ENCODE data around the gene TMEM203.

TMEM203 gene

GRCh38 chr9:137218754-137219271 lies 13.4 kb upstream of the TMEM203 start:
- no peak for DNase-seq (ENCODE audit: low read depth)

DNA sequence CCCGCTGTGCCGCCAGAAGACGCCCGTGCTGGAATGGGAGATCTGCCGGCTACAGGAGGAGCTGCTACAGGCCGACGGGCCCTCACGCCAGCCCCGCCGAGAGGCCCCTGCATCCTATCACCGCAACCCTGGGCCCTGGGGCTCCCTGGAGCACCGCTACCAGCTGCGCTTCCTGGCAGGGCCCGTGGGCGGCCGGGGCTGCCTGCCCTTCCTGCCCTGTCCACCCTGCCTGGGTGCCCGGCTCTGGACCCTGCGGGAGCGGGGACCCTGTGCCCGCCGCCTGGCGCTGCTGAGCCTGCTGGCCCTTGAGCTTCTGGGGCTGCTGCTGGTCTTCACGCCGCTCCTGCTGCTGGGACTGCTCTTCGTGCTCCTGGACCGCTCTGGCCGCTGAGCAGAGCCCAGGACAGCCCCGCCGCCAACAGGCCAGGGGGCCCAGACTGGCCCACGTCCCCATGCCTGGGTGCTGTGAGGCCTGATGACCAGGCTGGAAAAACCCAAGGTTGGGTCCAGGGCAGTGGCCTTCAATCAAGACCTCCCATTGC lies 12.8 kb upstream of the TMEM203 start:
- no peak for DNase-seq (ENCODE audit: low read depth)

DNA sequence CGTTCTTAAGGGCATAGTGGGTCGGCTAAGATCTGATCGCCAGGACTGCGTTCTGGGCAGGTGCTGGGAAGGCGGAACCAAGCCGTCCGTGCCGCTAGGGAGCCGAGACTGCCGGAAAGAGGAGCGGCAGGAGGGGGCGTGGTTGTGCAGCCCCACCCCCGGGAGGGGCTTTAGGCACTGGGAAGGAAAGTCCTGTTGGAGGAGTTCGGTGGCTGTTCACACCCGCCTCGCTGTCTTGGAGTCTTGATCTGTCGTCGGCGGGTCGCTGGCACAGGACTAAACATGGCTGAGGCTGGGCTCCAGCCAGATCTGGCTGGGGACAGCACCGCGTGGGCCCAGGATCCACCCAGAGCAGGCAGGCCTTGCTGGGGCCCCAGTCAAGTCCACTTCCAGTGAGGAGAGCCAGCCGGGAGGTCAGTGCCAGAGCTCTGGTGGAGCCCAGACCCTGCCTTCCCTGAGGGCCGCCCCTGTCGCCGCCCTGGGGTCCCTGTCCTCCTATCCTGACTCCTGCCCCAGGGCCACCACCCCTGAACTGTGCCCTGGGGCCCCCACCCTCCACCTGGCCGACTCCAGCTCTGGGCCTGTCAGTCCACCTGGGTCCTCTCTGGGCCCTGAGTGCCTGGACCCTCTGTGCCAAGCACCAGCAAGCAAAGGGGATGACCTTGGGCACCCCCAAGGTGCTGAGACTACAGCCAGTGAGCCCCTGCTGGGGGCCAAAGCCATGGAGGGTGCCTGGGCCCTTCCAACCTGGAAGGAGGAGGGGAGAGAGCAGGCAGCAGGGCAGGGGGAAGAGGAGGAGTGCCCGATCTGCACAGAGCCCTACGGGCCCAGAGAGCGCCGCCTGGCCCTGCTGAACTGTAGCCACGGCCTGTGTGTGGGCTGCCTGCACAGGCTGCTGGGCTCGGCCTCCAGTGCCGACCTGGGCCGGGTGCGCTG lies 12.1 kb upstream of the TMEM203 start:
- DNase-seq (ENCODE audit: low read depth) = no peak

DNA sequence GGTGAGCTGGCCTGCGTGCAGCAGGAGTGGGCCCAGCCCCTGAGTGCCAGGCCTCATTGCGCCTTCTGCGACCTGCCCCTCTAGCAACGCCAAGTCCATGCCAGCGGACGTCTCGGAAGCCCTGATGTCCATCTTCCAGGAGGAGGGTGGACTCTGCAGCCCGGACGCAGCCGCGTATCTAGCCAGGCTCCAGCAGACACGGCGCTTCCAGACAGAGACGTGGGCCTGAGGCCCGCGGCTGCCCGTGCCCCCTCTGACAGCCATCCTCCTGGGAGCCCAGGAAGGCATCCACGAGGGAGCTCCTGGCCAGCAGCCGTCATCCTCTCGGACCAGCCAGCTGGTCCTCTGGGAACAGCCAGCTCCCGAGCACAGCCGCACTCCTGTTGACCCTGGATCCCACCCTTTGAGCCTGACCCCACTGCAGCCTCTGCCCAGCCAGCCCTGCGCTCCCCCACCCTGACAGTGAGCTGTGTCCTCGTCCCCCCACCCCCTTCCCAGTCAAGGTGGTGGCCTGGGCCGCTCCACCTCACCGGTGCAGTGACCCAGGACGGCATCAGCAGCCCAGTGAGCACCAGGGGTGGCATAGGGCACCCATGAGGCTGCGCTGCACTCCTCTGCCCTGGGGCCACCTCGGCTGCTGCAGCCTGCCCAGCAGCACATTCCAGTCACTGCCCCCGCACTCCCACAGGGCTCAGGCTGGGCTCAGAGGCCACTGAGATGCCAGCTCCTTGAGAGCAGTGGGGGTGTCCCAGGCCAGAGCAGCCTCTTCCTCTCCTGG lies 10.9 kb upstream of the TMEM203 start:
- no peak for DNase-seq (ENCODE audit: low read depth)

- DNase-seq (ENCODE audit: low read depth) = no peak
These were observed 9.9 kb upstream of the TMEM203 start for GRCh38 chr9:137215196-137215986.

GRCh38 chr9:137214620-137215019 lies 9.2 kb upstream of the TMEM203 start:
- DNase-seq (ENCODE audit: low read depth) = no peak

- no peak for DNase-seq (ENCODE audit: low read depth)
These were observed 8.0 kb upstream of the TMEM203 start for GRCh38 chr9:137213160-137214060.

DNA sequence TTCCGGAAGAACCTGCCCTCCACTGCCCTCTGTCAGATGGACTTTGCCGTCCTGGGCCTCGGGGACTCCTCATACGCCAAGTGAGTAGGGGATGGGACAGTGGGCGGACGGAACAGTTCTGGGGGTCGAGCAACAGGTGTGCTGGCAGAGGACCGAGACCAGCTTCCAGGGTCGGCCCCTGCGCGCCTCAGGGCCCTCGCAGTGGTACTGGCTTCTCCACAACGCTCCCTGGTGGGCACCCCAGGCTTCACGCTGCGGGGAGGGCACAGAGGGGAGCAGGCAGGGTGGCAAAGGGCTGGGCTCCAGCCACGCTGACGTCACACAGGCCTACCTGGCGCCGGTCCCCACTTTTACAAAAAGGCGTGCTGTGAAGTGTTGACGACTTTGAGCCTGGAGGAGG lies 7.1 kb upstream of the TMEM203 start:
- no peak for DNase-seq (ENCODE audit: low read depth)

GRCh38 chr9:137211532-137211931 lies 6.1 kb upstream of the TMEM203 start:
- no peak for DNase-seq (ENCODE audit: low read depth)

DNA sequence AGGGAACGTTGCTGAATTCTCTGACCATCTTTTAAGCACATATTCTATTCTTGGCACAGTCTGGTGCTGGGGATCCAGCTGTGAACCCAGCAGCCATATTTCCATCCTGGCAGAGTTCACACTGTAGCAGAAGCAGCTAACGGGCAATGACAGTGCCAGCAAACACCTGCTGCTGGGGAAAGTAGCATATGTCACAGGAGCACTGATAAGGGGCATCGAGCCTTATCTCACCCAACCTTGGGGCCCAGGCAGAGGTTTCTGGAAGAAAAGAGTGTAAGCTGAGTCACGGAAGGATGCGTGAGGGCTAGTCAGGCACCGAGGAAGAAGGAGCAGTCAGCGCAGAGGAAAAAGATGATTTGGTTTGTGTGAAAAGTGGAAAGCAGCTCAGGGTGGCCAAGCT lies 1.2 kb upstream of the TMEM203 start:
- DNase-seq (ENCODE audit: low read depth) = no peak

DNA sequence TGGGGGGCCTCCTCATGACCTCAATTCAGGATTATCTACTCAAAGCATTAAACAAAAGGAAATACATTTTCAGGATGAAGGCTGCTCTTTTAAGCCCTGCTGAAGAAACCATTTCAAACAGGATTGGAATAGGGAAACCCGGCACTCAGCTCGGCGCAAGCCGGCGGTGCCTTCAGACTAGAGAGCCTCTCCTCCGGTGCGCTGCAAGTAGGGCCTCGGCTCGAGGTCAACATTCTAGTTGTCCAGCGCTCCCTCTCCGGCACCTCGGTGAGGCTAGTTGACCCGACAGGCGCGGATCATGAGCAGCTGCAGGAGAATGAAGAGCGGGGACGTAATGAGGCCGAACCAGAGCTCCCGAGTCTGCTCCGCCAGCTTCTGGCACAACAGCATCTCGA lies 720 bp downstream of the TMEM203 start:
- no peak for DNase-seq (ENCODE audit: low read depth)

- DNase-seq (ENCODE audit: low read depth) = no peak
These were observed 2.5 kb downstream of the TMEM203 start for GRCh38 chr9:137202966-137203365.

- no peak for DNase-seq (ENCODE audit: low read depth)
These were observed 4.1 kb downstream of the TMEM203 start for GRCh38 chr9:137201205-137201868.

DNA sequence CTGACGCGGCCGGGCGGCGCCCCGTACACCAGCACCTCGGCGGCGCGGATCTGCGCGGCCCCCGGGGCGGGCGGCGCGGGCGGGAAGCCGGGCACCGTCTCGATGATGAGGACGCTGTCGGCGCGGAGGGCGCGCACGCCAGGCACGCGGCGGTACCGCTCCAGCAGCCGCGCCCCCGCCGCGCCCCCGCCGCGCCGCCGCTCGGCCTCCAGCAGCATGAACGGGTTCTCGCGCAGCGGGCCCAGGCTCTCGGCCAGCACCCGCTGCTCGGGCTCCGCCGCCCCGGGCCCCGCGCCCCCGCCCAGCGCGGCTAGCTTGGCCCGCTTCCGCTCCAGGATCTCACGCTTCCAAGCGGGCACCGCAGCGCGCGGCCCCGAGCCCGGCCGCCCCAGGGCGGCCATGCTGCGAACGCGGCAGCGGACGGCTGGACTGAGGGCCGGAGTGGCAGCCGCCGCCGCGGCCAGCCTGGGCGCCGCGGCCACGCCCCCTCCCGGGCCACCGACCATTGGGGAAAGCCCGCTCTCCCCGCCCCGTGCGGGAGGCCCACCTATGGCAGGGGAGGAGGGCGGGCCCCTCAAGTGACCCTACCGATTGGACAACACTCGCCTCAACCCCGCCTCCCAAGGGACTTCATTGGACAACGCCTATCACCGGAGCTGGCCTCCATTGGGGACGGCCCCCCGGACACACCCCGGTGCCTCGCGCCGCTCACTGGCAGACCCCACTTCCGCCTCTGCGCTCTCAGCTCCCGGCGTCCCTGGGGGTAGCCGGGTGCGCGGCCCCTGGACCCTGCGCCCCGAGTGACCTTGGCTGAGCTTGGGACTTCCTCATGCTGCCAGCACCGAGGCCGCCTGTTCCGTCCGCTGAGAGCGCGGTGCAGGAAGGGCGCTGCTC lies 4.9 kb downstream of the TMEM203 start, which contains the start of gene TPRN:
Gene TPRN (minus strand): TSS at position 431 of the 894 bp plus-strand sequence. CDS start 30 bp downstream, at position 401.
- peak; percentile 98 for DNase-seq (ENCODE audit: low read depth)

DNA sequence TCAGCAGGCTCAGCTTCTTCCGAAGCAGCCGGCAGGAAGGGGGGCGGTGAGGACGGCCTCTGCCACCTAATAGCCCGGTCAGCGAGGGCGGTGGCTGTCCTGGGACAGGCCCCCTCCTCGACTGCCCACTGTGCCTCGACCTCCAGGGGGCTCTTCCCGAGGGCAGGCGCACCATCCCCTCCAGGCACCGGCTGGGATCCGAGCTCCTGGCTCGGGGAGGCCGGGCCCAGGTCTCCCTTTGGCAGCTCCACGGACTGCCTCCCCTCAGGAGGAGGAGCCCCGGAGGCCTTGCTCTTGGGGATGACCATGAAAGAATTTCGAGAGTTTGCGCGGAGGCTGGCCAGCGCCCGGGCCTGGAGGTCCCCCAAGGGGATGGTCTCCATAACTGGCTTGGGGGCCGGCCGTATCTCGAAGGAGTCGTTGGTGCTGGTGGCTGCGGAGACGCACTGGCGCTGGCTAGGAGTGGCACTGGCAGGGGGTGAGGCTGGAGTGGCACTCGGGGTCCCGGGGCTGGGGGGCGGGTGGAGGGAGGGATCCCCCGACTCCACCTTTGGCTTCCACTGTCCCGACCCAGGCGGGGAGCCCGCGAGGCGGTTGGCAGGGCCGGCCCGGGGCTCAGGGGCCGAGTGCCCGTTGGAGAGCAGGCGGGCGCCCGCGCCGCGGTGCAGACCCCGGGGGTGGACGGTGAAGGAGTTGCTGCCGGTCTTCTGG lies 5.9 kb downstream of the TMEM203 start:
- DNase-seq (ENCODE audit: low read depth) = no peak

- no peak for DNase-seq (ENCODE audit: low read depth)
These were observed 6.6 kb downstream of the TMEM203 start for GRCh38 chr9:137198902-137199283.

DNA sequence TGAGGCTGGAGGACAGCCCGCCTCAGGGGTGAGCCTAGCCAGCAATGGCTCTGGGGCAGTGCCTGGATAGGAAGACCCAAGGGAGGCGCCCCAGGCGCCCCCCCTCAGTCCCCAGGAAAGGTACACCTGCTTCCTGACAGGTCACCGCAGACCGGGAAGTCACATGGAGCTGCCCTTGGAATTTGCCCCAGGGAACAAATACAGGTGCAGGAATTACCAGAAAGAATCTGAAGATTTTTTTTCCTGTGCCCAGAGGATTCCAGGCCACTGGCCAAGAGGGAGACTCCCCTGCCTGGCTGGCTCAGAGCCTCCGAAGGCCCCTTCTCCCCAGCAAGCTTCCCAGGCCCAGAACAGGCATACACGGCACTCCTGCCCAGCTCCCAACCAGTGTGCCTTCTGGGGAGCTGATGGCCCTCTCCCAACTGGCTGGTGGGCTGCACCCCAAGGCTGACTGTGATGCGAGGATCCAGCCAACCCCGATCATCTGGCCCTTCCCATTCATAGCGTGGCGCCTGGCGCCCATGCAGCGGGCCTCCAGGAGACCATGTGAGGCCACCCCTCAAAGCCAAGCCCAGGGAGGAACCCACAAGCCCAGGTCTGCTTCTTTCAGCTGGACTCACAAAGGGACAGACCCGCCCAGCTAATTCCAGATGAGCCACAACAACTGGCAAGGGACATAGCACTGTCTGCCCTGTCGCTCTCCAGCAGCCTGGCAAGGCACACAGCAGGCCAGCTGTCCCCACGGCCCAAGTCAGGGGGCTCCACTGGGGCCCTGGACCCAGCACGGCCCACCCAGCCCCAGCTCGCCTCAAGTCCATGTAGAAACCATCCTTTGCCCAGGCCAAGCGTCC lies 7.2 kb downstream of the TMEM203 start:
- DNase-seq (ENCODE audit: low read depth) = no peak
